DMS153 (cell line): ENCODE results near the gene KRT76.

Source experiments
- DNase-seq: peaks from one replicate; lab custom pipeline; 2025; lab: John Stamatoyannopoulos, UW

Gene KRT76

DNA sequence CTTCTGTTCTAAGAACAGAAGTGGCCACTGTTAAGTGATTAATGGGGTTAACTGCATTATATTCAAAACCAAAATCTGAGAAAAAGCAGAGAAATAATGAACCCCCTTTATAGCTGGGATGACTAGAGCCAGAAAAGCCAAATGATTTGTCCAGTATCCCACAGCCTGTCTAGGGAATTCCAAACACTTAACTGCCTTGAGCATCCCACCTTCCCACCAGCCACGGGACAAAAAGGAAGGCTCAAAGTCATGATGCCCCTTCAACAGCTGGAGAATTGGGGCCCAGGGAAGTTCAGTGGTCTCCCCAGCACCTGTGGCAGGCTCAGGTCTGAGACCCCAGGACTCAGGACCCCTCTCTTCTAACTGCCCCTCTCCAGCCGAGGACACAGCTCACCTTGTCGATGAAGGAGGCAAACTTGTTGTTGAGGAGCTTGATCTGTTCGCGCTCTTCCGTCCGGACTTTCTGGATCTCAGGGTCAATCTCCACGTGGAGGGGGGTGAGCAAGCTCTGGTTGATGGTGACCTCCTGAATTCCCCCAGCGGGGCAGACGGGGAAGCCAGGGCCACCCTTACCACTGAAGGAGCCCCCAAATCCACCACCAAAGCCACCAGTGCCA lies 36.2 kb upstream of the KRT76 start:
- no peak for DNase-seq

DNA sequence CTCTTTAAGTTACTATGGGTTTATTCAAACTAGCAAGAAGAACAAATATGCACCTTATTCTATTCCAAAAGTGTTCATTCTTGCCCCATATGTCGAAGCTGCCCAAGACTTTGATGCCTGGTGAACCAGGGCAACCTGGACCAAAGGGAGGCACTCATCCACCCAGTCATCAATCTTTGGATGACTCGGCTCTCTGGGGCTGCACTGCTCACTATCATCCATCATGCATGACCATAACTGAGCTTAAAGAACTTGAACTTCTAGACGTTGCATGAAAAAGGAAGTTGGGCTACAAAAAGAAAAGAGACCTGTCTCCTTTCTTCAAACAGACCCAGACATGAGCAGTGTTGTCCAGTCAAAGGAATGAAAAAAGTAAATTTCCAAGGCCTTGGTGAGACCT lies 35.6 kb upstream of the KRT76 start:
- no peak for DNase-seq

DNA sequence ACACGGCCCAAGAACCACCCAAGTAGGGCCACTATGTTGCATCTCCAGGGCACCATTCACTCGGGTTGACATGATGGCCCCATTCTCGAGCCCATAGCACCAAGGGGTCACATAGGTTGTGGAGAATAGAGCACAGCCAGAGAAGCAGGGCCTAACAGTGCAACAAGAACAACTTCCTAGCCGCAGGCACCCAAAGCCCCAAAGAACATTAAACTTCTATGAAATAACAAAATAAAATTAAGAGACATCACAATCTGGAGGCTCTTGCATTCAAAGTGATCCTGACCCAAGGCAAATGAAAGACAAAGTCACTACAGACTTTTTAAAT lies 34.9 kb upstream of the KRT76 start:
- DNase-seq: no peak

DNA sequence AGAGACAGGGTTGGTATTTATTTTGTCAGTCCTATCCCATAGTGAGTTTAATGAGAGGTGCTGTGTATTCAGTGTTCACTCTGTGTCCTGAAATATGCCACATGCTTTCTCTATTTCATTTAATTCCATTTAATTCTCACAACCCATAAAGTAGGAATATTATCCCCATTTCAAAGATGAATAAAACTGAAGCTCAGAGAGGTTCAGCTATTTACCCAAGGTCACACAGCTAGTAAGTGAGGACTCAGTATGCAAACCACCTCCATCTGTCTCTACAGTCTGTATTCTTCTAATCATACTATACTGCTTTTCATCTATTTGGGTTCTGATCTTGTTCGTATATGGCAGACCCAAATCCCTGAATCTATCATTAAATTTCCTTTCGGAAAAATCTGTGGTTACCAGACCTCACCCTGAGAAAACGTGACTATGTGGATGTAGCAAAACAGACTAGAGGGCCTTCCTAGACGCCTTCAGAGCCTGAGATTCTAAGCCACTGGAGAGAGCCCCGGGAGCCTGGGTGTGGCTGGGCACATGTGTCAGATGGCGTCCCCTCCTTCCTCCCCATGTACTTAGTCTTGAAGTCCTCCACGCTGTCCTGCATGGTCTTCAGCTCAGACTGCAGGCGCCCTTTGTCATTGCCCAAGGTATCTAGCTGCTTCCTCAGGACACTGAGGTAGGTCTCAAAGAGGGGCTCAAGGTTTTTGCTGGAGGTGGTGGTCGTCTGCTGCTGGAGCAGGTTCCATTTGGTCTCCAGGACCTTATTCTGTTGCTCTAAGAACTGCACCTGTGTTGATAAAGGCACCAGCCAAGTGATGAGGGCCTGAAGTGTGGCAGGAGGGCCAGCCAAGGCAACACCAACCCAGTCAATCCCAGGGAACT lies 34.3 kb upstream of the KRT76 start:
- no peak for DNase-seq

DNA sequence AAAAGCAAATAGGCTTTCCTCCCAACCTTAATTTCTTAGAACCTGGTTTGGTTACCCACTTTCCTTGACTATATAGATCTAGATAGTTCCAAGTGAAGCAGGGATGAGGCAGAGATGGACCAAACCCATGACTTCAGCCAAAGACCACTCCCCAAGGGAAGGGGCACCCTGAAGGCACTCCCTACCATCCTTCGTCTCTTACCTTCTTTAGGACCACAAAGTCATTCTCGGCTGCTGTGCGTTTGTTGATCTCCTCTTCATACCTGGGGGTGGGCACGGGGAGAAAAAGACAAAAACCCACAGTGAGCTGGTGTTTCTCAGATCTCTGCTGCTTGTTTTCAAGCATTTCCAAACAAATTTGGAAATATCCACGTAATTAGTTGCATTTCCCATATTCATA lies 33.4 kb upstream of the KRT76 start:
- DNase-seq: no peak

DNA sequence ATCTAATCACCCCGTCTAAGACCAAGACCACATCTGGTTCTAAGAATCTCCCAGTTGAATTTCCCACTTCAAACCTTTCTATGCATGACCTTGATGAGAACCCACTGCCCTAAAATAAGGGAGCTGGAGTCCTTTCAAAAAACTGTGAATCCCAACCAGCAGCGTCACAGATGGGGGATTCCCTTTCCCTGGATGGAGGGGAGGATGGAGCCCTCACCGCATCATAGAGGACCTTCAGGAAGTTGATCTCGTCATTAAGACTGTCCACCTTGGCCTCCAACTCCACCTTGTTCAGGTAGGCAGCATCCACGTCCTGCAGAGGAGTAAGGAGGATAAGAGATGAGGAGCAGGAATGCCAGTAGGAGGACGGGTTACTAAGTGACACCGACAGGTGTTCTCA lies 32.0 kb upstream of the KRT76 start:
- no peak for DNase-seq

DNA sequence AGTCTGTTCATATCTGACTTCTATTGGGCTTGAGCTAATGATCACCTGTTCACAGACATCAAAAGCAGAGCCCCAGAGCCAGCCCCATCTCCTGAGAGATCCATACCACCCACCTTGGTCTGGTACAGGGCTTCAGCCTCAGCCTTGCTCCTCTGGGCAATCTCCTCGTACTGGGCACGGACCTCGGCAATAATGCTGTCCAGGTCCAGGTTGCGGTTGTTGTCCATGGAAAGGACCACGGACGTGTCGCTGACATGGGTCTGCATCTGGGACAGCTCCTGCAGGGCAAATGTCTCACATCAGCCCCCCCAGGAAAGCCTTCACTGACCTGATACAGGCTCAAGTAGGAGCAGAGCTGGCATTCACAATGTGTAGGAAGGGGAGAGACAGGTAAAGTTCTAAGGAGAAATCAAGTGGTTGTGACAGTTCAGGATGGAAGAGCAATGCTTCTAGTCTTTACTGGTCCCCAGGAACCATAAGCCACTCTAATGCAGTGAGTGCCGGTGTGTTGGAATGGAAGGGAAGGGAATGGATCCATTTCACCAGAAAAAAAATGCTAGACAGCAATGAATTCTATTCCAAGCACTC lies 31.5 kb upstream of the KRT76 start:
- DNase-seq: no peak

DNA sequence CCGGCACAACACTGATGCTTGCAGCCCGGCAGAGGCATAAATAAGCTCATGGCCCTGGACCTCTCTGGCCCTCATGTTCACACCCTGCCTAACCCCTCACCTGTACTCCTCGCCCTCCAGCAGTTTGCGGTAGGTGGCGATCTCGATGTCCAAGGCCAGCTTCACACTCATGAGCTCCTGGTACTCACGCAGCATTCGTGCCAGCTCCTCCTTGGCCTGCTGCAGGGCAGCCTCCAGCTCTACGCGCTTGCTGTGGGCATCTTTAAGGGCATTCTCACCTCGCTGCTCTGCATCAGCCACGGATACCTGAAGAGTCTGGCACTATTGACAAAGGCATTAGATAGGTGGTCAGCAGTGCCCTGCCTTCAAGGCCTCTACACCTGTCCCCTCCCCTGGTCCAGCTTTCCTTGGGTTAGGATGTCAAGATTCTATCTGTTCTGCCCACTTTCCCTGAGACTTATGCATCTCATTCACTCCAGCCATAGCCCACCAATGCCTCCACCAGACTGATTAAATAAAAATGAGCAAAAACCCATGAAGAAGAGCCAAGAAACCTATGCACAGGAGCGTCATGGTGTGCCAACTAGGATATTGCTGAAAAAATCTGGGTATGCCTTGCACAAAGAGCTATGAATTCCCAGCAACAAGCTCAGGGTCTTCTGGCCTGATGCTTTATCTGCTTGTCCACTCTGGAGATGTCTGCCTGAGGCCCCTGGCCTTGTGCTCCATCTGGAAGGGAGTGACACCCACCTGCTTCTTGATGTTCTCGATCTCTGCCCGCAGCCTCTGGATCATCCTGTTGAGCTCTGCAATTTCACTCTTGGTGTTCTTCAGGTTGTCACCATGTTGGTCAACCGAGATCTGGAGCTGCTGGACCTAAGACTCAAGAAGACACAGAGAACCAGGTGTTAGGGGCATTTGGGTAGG lies 30.7 kb upstream of the KRT76 start:
- DNase-seq: no peak

DNA sequence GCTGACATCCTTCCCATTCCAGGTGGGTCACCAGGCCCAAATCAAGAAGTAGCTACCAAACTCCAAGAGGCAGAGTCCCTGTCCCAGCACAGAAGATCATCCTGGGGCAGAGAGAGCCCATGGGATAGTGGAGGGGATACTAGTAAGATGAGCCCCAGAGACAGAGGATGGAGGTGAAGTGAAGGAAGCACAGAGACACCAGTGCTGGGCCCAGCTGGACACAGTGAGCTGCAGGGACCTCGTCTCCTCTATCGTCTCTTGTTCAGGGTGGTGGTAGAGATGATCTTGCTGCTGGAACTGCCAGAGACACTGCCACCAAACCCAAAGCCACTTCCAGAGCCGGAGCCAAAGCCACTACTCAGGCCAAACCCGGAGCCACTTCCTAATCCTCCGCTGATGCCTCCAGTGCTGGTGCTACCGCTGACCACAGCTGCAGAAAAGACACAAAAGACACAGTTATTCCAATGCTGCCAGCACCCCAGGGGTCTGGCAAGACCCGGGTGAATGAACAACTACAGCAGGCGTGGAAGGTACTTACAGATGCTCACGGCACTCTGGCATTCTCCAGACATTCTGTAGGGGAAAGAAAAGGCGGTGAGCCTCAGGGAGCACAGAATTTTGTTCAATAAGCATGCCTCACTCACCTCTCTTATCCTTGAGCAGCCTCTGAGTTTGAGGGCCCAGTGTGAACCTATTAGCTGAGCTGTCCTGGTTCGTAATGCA lies 29.8 kb upstream of the KRT76 start:
- DNase-seq: no peak

DNA sequence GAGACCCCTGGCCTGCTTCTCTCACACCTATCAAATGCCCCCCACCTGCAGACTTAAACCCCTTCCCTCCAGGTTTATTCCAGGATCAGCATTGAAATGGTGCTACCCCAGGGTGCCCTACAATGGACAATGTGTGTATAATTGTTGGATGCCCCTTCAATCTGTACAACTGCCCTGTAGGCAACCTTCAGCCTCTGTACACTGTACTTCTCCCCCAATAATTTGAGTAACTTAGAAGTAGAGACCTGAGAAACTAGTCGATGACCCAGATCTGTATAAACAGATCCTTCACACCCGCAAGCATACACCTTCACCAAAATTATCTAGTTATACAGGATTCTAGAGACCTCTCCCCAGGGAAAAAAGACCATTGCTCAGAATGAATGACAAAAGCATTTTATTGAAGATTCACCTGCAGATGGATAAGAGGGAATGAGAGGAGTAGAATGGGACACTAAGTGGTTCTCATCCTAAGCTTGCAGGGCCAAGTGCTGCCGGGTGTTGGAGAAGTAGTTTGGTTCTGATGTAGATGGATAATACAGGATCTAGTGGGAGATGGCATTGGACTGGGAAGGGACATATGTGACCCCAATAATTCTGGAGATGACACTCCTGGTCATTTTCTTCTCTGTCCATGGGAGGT lies 29.1 kb upstream of the KRT76 start:
- no peak for DNase-seq

DNA sequence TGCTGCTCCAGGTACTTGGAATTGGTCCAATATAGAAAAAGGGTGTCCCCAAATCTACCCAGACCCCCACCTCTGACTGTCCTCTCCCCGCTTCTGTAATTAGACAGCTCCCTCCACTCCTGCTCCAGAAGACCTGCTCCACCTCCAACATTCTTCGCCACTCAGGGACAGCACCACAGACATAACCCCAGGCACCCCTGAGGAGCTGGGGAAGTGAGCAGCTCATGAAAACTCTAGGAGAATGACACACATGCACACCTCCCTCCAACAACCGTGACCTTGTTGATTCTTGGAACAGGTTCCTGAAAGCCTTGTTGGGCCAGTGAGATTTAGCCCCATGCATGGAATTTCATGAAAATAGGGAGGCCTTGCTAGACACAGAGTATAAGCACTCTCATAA lies 28.6 kb upstream of the KRT76 start:
- DNase-seq: no peak

DNA sequence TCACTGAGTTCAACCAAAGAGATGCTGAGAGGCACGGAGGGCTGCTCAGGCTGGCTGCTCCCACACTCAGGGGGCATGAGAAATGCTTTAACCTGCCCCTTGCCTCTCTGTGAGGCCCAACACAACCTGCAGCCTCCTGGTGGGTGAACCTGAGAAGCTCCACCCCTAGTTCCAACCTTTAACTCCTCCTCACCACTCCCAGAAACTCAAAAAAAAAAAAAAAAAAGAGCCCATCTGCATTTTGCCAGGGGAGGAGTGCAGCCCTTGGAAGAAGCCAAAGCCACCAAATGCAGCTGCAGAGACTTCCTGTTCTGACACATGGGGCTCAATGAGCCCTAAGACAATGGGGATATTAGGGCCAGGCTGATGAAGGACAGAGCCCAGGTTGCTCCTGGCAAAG lies 27.9 kb upstream of the KRT76 start:
- DNase-seq: no peak

DNA sequence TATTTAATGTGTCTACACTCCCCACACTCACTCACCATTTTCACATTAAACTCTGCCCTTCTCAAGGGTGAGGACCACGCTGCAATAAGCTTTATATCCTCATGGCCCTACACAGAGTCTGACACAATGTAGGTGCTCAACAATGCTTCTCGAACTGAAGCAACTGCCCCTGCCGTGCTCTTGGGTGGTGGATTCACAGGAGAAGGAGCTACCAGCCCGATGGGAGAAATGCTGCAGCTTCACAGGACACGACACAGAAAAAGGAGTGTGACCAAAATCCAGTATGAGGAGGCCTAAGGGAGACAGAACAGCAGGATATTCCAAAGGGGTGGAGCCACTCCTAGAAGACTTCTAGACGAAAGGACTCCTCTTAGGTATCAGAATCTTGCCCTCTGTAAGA lies 25.3 kb upstream of the KRT76 start:
- no peak for DNase-seq

DNA sequence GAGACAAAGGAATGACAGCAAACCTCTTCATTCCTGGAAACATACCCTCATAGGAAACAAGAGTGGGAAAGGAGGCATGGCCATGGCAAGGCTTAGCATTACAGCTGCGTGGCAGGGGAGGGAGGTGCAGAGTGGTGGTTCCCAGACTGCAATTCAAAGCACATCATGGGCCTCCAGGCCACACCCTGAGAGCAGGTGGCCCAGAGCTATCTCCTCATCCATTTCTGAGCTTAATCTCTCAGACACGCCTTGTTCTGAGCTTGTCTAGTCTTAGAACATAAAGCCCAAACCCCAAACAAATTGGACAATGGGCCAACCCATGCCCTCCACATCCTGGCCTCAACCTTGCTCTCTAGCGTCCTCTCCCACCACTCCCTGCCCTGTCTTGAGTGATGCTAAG lies 24.6 kb upstream of the KRT76 start:
- DNase-seq: no peak

DNA sequence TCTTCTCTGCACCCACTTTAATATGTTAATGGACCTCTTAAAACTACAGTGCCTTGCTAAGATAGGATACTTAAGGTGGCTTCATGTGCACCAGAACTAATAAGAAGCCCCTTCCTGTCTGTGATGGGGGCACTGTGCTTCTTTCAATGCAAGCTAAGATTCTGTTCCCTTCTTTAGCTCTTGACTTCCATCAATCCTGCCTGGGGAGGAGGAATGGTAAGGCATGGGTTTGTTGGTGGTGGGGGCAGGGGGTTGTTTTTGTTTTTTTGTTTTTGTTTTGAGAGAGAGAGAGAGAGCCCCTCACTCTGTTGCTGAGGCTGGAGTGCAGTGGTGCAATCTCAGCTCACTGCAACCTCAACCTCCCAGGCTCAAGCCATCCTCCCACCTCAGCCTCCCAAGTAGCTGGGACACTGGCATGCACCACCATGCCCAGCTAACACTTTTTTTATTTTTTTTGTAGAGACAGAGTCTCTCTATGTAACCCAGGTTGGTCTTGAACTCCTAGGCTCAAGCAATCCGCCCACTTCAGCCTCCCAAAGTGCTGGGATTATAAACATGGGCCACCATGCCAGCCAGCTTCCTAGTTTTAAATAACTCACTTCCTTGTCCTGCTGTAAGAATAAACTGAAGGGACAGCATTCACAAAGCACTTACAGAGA lies 23.2 kb upstream of the KRT76 start:
- no peak for DNase-seq

DNA sequence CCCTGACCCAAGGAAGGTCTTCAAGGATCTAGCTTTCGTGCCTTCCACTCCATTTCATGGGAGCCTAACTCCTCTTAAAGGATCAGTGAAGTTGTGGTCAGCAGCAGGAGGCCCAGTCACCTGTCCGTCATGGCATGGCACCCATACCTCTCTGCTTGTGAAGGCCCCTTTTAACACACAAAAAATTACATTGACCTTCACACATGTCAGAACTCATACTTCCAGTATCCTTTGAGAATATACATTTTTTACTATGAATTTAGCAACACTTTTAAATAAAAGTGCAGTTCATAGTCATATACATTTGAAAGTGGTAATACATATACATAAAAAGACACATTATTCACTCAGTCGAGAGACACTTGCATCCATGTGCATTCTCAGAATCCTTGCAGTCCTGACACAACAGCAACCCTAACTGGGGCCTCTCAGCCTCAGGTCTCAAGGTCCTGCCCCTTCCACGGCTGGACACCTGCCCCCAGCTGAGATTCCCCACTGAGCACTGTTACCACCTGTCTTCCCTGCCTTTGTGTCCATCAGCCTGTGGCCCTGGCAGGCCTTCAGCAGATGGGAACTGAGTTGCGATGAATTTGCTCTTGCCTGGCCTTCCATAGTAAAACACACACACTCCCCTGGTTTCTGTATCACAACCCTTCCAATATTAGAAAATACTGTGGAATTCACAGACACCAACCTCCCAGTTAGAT lies 22.5 kb upstream of the KRT76 start:
- no peak for DNase-seq

DNA sequence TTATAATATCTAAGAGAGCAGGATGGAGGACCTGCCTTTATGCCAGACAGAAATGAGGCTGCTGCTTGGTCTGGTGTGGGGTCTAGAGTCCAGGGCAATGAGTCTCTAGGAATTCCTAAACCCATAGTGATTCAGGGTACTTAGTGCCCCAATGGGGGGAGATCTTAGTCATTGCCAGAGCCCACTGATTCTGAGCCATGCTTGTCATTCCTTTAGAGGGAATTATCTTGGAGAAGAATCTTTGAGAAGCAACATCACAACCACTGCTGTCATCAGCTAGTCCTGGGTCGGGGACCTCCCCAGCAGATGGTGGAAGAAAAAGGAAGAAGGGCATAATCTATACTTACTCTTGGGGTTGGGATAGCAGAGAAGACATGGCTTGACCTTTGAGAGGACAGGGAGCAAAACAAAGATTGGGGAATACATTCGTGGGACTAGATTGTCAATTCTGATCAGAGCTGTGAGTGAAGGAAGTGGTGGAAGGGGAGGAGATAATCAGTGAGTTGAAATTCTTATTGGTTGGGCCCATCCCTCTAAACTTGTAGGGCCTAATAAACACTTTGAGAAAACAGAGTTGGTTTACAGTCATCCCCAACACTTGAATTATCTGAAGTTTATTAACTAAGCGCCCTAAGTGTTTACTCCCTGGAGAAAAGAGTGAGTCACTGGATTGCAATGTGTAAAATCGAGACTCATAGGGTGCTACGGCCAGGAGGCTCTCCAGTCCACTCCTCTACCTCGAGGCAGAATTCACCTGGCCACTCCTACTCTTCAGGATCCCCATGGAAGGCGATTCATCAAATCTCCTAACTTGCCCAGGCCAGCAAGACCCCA lies 21.7 kb upstream of the KRT76 start:
- no peak for DNase-seq

DNA sequence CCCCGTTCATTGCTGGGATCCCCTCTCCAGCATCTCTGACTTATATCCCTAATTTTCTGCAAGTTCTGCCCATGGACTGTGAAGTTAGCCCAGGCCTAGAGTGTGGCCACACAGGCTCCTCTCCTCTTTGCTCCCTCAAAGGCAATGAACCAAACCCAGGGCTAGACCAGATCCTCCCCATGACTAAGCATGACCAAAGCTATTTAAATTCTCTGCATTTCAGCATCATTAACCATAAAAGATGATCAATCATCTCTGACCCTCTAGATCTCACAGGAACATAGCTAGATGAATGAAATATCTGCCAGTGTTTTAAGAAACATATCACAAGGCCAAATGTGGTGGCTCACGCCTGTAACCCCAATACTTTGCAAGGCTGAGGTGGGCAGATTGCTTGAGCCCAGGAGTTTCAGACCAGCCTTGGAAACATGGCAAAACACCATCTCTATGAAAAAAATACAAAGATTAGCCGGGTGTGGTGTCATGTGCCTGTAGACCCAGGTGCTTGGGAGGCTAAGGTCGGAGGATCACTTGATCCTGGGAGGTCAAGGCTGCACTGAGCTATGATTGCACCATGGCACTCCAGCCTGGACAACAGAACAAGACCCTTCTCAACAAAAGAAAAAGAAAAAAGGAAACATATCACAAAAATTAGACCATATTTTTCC lies 21.0 kb upstream of the KRT76 start:
- no peak for DNase-seq

DNA sequence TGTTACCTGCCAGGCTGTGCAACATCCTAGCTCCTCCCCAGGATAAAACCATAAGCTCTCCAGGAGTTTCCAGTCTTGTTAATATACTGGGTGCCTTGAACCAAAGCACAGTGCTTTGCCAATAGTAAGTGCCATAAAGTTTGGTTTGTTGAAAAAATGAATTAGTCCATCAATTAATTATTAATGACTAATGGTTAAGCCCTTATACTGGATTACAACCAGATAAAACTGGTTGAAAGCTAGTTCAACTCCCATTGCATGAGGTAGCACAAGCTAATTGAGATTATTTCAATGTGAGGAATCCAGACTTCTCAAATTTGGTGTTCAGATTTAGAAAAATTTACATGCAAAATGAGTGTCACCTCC lies 20.4 kb upstream of the KRT76 start:
- no peak for DNase-seq
